22Rv1 (cell line): ENCODE results near the gene TRIP12.
"Not testable (repeated sequence)": the region's sequence is repeated elsewhere in the genome, so short reads cannot be mapped to it uniquely, and the experiment has no call there.

Source experiments
- H3K27ac ChIP-seq: fragments of 450-650 bp; 2 replicates; pipeline ENCODE4 v1.5.1; 2017
- ZFX ChIP-seq: fragments of 450-650 bp; IDR thresholded peaks from 2 replicates; pipeline ENCODE4 v1.6.1; 2017; ENCODE audit warnings: antibody characterized with exemption, borderline replicate concordance
- TF ChIP-seq, protein P1 (sequence below): fragments of 450-650 bp; IDR thresholded peaks from 2 replicates; pipeline ENCODE4 v1.5.1; 2017; ENCODE audit warnings: mild to moderate bottlenecking

The TRIP12 gene

DNA sequence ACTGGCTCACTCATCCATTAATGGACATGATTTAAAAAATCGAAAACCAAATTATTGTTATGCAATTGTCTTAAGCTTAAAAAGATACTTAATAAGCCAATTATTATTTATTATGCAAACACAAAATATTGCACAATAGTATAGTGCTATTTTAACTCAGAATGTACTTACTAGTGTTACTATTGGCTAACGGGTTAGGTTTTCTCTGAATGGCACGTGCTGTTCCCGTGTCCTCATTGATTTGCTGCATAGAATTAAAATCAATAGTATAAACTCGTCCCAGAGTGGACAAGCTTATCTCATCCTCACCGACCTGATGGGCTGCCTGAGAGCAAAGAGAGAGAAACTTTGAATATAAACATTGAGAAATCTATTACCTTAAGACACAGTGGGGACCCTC lies 116.2 kb downstream of the TRIP12 start:
- TF ChIP-seq ZFX, result no peak
- H3K27ac ChIP-seq, result no peak overlapping the region

DNA sequence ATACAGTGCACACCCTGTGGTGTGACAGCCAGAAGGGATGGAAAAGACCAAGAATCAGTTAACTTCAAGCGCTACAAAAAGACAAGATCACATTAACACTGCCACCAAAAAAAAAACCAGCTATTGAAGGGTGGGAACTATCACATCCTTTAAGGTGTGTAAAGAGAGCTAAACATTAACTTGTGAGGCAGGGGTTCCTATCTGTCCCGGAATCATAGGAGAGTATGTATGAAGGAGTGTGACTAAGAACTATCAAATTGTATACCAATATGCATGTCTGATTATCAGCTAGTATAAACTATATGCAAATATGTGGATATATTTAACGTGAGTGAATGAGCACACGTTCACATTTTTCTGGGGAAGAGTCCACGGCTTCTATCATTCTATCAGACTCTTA lies 119.0 kb downstream of the TRIP12 start:
- H3K27ac ChIP-seq, result no peak overlapping the region
- no peak for TF ChIP-seq ZFX
- TF ChIP-seq, protein P1, sequence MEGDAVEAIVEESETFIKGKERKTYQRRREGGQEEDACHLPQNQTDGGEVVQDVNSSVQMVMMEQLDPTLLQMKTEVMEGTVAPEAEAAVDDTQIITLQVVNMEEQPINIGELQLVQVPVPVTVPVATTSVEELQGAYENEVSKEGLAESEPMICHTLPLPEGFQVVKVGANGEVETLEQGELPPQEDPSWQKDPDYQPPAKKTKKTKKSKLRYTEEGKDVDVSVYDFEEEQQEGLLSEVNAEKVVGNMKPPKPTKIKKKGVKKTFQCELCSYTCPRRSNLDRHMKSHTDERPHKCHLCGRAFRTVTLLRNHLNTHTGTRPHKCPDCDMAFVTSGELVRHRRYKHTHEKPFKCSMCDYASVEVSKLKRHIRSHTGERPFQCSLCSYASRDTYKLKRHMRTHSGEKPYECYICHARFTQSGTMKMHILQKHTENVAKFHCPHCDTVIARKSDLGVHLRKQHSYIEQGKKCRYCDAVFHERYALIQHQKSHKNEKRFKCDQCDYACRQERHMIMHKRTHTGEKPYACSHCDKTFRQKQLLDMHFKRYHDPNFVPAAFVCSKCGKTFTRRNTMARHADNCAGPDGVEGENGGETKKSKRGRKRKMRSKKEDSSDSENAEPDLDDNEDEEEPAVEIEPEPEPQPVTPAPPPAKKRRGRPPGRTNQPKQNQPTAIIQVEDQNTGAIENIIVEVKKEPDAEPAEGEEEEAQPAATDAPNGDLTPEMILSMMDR, result no peak

DNA sequence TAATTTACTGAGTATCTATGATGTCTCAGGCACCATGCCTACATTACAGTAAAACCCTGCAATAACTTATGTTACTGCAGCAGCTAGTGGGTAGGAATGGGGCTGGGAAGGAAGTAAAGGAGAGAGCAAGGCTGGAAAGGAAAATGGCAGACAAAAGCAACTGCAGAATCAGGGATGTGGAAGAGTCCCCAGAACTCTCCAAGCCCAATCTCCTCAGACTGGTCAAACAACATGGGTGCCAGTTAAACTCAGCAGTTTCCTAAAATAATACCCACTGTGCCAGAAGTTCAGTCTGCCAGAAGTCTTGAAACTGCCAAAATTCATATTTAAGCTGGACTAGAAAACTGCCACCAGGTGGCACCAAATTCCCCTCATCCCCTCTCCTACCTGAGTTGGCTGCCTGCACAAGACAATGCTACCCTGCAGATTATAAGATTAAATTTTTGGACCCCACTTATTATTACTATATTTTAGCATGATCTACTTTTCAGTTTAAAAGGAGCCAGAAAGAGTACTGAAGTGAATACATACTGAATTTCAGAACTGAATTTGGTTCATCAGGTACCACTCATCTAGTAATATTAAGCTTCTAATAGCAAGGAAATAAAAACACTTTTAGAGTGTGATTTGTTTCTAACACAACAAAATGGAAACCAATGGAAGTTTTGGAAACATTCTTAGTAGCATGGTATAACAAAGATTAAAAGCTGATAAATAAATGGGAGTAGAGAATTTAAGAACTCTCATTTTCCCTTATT lies 120.6 kb downstream of the TRIP12 start:
- no peak for TF ChIP-seq ZFX
- TF ChIP-seq, protein P1, result peak; percentile 86
- H3K27ac ChIP-seq, result no peak overlapping the region

DNA sequence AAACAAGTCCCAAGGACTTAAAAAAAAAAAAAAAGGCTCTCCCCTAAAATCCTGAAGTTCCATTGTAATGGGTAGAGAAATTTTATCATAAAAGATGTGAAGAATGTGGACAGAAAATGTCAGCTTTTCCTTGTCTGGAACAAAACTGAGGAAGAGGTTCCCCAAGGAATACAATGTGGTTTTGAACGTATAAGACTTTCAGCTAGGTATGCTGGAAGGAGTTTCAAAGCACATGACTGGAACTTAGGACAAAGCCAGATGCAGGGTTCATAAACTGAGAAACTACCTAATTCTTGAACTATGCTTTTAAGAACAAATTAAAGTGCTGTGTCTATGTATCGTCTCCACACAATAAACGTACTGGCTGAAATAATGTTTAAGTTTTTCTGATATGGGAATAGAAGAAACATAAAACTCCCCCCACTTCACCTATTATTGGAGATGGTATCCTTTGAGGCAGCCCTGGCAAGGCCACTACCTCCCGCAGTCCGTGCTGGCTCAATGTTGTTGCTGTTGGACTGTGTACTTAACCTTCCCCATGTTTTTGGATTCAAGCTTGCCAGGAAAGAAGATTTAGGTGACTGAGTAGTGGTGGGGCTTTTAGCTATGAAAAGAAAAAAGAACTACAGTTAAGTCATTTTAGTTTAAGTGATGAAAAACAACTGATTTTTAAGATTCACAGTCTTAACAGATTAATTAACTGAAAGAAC lies 123.2 kb downstream of the TRIP12 start:
- TF ChIP-seq, protein P1, result no peak
- no peak for TF ChIP-seq ZFX

DNA sequence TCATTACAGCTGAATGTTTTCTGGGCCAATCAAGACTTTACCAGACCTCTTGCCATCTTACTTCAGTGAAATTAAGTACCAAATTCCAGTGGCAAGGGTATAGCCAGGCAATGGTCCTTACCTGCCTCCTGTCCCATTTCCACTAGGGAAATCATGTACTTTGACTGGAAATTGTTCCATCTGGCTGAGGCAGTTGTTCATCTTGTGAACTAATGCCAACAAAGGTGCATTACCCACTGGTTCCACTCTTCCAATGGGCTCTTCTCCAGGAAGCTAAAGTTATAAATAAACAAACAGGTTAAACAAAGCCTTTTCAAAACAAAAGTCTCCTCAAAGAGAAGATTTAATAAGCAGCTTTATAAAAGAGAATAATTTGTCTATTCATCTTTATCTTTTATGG lies 126.8 kb downstream of the TRIP12 start:
- peak overlapping the region; percentile 20; the same call in 1 of the 2 replicates for H3K27ac ChIP-seq
- TF ChIP-seq ZFX, result no peak
- TF ChIP-seq, protein P1, result no peak

More for the DNA sequence above, 123.2 kb downstream of the TRIP12 start:
- no peak overlapping the region for H3K27ac ChIP-seq

DNA sequence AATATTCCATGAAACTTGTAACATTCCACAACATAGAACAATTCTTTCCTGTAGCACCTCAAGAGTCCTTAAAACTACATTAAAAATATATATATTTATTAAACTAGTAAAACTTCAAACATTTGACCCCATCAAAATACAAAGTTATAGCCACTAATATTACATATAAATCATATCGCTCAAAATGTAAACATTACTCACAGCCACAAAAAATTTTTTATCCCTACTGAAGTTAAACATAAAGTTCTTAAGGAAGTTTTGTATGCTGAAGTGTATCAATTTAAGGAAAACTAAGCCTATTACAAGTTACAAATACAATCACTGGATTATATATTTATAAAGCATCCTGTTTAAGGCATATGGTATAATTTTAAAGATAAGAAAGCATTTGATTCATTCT lies 127.2 kb downstream of the TRIP12 start:
- peak overlapping the region; percentile 20; the same call in 1 of the 2 replicates for H3K27ac ChIP-seq
- no peak for TF ChIP-seq ZFX
- TF ChIP-seq, protein P1, result no peak

DNA sequence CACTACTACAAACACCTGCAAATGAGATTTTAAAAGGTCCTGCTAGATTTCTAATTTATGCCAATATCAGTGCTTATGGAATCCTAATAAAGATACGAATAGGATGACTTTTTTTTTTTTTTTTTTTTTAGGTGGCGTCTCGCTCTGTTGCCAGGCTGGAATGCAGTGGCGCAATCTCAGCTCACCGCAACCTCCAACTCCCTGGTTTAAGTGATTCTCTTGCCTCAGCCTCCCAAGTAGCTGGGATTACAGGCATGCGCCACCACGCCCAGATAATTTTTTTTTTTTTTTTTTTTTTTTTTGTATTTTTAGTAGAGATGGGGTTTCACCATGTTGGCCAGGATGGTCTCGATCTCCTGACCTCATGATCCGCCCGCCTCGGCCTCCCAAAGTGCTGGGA lies 135.5 kb downstream of the TRIP12 start:
- H3K27ac ChIP-seq, result not testable (repeated sequence)

DNA sequence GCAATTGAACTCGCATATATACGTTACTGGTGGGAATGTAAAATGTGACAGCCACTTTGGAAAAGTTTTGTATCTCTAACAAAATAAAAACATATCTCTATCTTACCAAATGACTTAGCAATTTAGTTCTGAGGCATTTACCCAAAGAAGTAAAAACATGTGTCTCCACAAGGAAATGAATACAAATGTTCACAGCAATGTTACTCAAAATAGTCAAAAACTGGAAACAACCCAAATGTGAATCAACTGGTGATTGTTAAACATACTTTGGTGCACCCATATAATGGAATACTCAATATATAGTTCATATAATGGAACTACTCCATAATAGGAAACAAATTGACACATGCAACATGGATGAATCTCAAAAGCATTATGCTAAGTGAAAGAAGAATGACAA lies 137.0 kb downstream of the TRIP12 start:
- TF ChIP-seq, protein P1, result no peak
- no peak for TF ChIP-seq ZFX
- no peak overlapping the region for H3K27ac ChIP-seq
